K562 (cell line): ENCODE results near the gene UCKL1. TPM values are rescaled to one million over a fixed set of nuclear protein-coding genes. Genes with fewer than 3 reads are reported as not detected.

ENCODE experiments used
- BRD9 ChIP-seq: fragments of 450-650 bp; IDR thresholded peaks from 2 replicates; pipeline ENCODE4 v1.6.1; 2018; ENCODE audit warnings: low read depth; ENCODE audit not compliant: partially characterized antibody
- DACH1 ChIP-seq: fragments of 450-650 bp; IDR thresholded peaks from 2 replicates; pipeline ENCODE4 v1.6.1; 2018; ENCODE audit not compliant: partially characterized antibody
- EWSR1 ChIP-seq: fragments of 450-650 bp; IDR thresholded peaks from 2 replicates; pipeline ENCODE4 v1.6.1; 2018; ENCODE audit warnings: borderline replicate concordance, mild to moderate bottlenecking, low read depth, moderate library complexity; ENCODE audit not compliant: partially characterized antibody
- HDGF ChIP-seq: fragments of 450-650 bp; IDR thresholded peaks from 2 replicates; pipeline ENCODE4 v1.6.1; 2016
- HNRNPL ChIP-seq: fragments of 200-400 bp; formaldehyde crosslinking; IDR thresholded peaks from 2 replicates; pipeline ENCODE4 v1.6.1; 2017; ENCODE audit warnings: low read depth, mild to moderate bottlenecking, low read length
- JUNB ChIP-seq: fragments of 450-650 bp; formaldehyde crosslinking; conservative IDR thresholded peaks from 2 replicates; pipeline ENCODE4 v1.4.0; 2020; ENCODE audit warnings: mild to moderate bottlenecking
- MEIS2 ChIP-seq: fragments of 450-650 bp; IDR thresholded peaks from 2 replicates; pipeline ENCODE4 v1.6.1; 2014; ENCODE audit warnings: mild to moderate bottlenecking; ENCODE audit not compliant: partially characterized antibody
- NELFE ChIP-seq: IDR thresholded peaks from 2 replicates; pipeline ENCODE4 v1.6.1; 2011; ENCODE audit warnings: mild to moderate bottlenecking; ENCODE audit not compliant: insufficient read depth, insufficient read length
- NFE2L1 ChIP-seq: fragments of 450-650 bp; IDR thresholded peaks from 2 replicates; pipeline ENCODE4 v1.6.1; 2016; ENCODE audit warnings: missing genetic modification characterization, low read depth, mild to moderate bottlenecking, missing compliant biosample characterization, moderate library complexity, borderline replicate concordance
- NR2F6 ChIP-seq: fragments of 450-650 bp; formaldehyde crosslinking; IDR thresholded peaks from 2 replicates; pipeline ENCODE4 v1.4.0; 2020; ENCODE audit warnings: mild to moderate bottlenecking
- PHF21A ChIP-seq: fragments of 450-650 bp; IDR thresholded peaks from 2 replicates; pipeline ENCODE4 v1.6.1; 2017; ENCODE audit warnings: low read depth, borderline replicate concordance
- RFX1 ChIP-seq: fragments of 450-650 bp; IDR thresholded peaks from 2 replicates; pipeline ENCODE4 v1.6.1; 2016; ENCODE audit warnings: mild to moderate bottlenecking, moderate library complexity
- SREBF1 ChIP-seq: fragments of 150-350 bp; IDR thresholded peaks from 2 replicates; pipeline ENCODE4 v1.6.1; 2014; ENCODE audit warnings: antibody characterized with exemption, low read depth, low read length, borderline replicate concordance
- TEAD4 ChIP-seq, 2 experiments: sonication (generic) in 1 of 2; formaldehyde crosslinking in 1 of 2; IDR thresholded peaks; 2 replicates each; pipeline versions ENCODE4 v1.6.1 to v1.8.0; 2012 to 2022; ENCODE audit warnings: borderline replicate concordance in 1 of 2, inconsistent platforms in 1 of 2, low read length in 1 of 2, mild to moderate bottlenecking in 1 of 2, missing genetic modification reagents in 1 of 2
- ZNF133 ChIP-seq: fragments of 250-450 bp; sonication (Bioruptor Pico); IDR thresholded peaks from 2 replicates; pipeline ENCODE4 v1.4.0; 2020; ENCODE audit warnings: mild to moderate bottlenecking
- ZNF253 ChIP-seq: fragments of 250-450 bp; sonication (Bioruptor Pico); conservative IDR thresholded peaks from 2 replicates; pipeline ENCODE4 v1.6.1; 2021; ENCODE audit warnings: mild to moderate bottlenecking
- ZNF311 ChIP-seq: fragments of 250-450 bp; sonication (Bioruptor Pico); IDR thresholded peaks from 2 replicates; pipeline ENCODE4 v1.4.0; 2020; ENCODE audit warnings: mild to moderate bottlenecking, moderate library complexity
- ZNF431 ChIP-seq: sonication (generic); formaldehyde crosslinking; IDR thresholded peaks from 2 replicates; pipeline ENCODE4 v1.8.0; 2022; ENCODE audit warnings: mild to moderate bottlenecking, missing genetic modification reagents
- ZNF76 ChIP-seq: fragments of 250-450 bp; sonication (Bioruptor Pico); IDR thresholded peaks from 2 replicates; pipeline ENCODE4 v1.4.0; 2020; ENCODE audit warnings: mild to moderate bottlenecking, moderate library complexity, borderline replicate concordance
- ZNF766 ChIP-seq: fragments of 200-800 bp; sonication (Bioruptor generic); conservative IDR thresholded peaks from 2 replicates; pipeline ENCODE4 v1.6.1; 2016; ENCODE audit warnings: missing genetic modification characterization, missing compliant biosample characterization
- ZSCAN29 ChIP-seq: fragments of 450-650 bp; IDR thresholded peaks from 2 replicates; pipeline ENCODE4 v1.6.1; 2017
- polyA plus RNA-seq, 8 experiments: library from polyadenylated mRNA; depleted of rRNA in 4 of 8; stranded (reverse) in 5 of 8; unstranded in 3 of 8; fragments of >200 nt; fragmentation: Nextera tagmentation in 2 of 8; fragmentation: Illumina TruSeq in 1 of 8; extraction: Ambion mirVana in 2 of 8; extraction: Trizol in 1 of 8; gene quantifications; 2 replicates each; pipeline versions ENCODE4 v1.2.1 to v1.2.3, GENCODE V29; 2011 to 2014; ENCODE audit warnings: inconsistent platforms in 1 of 8, missing spikeins in 1 of 8
- total RNA-seq, 7 experiments: library from RNA; depleted of rRNA in 6 of 7; stranded (reverse); fragments of >200 nt in 6 of 7; fragmentation: Illumina TruSeq in 2 of 7; extraction: Trizol in 2 of 7; gene quantifications; 2 replicates each; pipeline versions ENCODE4 v1.2.1 to v1.2.3, GENCODE V29; 2011 to 2021; ENCODE audit warnings: low replicate concordance in 1 of 7
- TF ChIP-seq, protein P1 (sequence below): fragments of 450-650 bp; formaldehyde crosslinking; IDR thresholded peaks from 2 replicates; pipeline ENCODE4 v1.4.0; 2022; ENCODE audit warnings: missing genetic modification characterization
- TF ChIP-seq, protein P2 (sequence below): fragments of 250-450 bp; sonication (Bioruptor Pico); IDR thresholded peaks from 2 replicates; pipeline ENCODE4 v1.5.0; 2021
- TF ChIP-seq, protein P3 (sequence below): fragments of 250-450 bp; sonication (Bioruptor Pico); IDR thresholded peaks from 2 replicates; pipeline ENCODE4 v1.8.0; 2021; ENCODE audit warnings: moderate library complexity, mild to moderate bottlenecking, inconsistent platforms
- TF ChIP-seq, protein P4 (sequence below): fragments of 250-450 bp; sonication (Bioruptor Pico); IDR thresholded peaks from 2 replicates; pipeline ENCODE4 v1.4.0; 2020; ENCODE audit warnings: mild to moderate bottlenecking, moderate library complexity
- TF ChIP-seq, protein P5 (sequence below): sonication (generic); formaldehyde crosslinking; IDR thresholded peaks from 2 replicates; pipeline ENCODE4 v1.9.0; 2022; ENCODE audit warnings: mild to moderate bottlenecking, missing genetic modification reagents

Gene UCKL1
- total and polyA plus RNA-seq, 9 of the 15 experiments (the other 6 are each of a cell fraction or from before 2014, with no cell fraction given): 3.1 to 52.8 (median 24.2) TPM

DNA sequence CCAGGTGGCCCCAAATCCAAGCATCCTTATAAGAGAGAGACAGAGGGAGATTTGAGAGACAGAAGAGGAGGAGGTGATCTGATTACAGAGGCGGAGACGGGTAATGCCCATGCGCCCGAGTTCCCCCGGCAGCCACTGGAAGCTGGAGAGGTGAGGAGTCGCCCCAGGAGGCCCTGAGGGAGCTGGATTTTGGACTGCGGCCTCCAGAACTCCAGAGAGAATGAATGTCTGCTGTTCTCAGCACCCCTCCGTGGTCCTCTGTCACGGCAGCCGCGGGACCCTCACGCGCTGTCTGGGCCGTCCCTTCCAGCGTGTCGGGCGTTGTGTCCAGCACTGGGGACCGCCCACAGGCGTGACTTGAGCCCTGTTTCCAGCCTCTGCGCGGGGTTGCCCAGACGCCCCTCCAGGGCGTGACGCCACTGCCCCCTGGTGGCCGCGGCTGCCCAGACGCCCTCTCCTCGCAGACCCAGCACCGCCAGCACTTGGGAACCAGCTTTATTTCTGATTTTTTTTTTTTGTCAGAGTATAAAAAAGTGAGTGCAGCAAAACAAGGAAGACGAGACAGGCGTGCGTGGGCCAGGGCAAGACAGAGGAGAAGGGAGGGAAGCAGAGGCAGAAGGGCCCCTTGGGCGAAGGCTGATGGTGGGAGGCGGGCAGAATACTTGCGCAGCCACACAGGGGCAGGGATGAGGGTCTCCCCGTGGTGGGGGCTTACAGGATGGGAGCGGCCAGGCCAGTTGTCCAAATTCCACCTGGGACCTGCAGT lies 17.6 kb upstream of the UCKL1 start (continued):
- TF ChIP-seq ZNF766: no peak
- TF ChIP-seq, protein P1, sequence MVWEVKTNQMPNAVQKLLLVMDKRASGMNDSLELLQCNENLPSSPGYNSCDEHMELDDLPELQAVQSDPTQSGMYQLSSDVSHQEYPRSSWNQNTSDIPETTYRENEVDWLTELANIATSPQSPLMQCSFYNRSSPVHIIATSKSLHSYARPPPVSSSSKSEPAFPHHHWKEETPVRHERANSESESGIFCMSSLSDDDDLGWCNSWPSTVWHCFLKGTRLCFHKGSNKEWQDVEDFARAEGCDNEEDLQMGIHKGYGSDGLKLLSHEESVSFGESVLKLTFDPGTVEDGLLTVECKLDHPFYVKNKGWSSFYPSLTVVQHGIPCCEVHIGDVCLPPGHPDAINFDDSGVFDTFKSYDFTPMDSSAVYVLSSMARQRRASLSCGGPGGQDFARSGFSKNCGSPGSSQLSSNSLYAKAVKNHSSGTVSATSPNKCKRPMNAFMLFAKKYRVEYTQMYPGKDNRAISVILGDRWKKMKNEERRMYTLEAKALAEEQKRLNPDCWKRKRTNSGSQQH (CRISPR knock-in tag): no peak
- no peak for TF ChIP-seq MEIS2
- TF ChIP-seq, protein P2, sequence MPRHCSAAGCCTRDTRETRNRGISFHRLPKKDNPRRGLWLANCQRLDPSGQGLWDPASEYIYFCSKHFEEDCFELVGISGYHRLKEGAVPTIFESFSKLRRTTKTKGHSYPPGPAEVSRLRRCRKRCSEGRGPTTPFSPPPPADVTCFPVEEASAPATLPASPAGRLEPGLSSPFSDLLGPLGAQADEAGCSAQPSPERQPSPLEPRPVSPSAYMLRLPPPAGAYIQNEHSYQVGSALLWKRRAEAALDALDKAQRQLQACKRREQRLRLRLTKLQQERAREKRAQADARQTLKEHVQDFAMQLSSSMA (CRISPR knock-in tag): no peak
- no peak for TF ChIP-seq ZNF133 (CRISPR knock-in tag)
- peak; percentile 69; the same call in 1 of the 2 replicates for TF ChIP-seq HNRNPL
- TF ChIP-seq ZNF431 (CRISPR knock-in tag): no peak
- no peak for TF ChIP-seq ZNF76 (CRISPR knock-in tag)
- no peak for TF ChIP-seq NR2F6 (CRISPR knock-in tag)
- no peak for TF ChIP-seq BRD9
- no peak for TF ChIP-seq RFX1
- no peak for TF ChIP-seq JUNB (CRISPR knock-in tag)
- TF ChIP-seq HDGF: no peak
- no peak for TF ChIP-seq TEAD4 (IDR thresholded peaks at IDR 0.05; ENCODE audit: low read length)
- TF ChIP-seq TEAD4 (CRISPR knock-in tag; IDR thresholded peaks at IDR 0.05; ENCODE audit: borderline replicate concordance): no peak
- no peak for TF ChIP-seq PHF21A
- TF ChIP-seq SREBF1: no peak
- TF ChIP-seq ZNF311 (CRISPR knock-in tag): no peak
- TF ChIP-seq, protein P3, sequence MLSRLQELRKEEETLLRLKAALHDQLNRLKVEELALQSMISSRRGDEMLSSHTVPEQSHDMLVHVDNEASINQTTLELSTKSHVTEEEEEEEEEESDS (CRISPR knock-in tag): no peak
- no peak for TF ChIP-seq NELFE
- no peak for TF ChIP-seq NFE2L1 (tag)
- no peak for TF ChIP-seq ZNF253 (CRISPR knock-in tag)
- TF ChIP-seq ZSCAN29: no peak
- TF ChIP-seq DACH1: no peak
- TF ChIP-seq, protein P4, sequence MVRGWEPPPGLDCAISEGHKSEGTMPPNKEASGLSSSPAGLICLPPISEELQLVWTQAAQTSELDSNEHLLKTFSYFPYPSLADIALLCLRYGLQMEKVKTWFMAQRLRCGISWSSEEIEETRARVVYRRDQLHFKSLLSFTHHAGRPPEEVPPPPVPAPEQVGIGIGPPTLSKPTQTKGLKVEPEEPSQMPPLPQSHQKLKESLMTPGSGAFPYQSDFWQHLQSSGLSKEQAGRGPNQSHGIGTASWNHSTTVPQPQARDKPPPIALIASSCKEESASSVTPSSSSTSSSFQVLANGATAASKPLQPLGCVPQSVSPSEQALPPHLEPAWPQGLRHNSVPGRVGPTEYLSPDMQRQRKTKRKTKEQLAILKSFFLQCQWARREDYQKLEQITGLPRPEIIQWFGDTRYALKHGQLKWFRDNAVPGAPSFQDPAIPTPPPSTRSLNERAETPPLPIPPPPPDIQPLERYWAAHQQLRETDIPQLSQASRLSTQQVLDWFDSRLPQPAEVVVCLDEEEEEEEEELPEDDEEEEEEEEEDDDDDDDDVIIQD (CRISPR knock-in tag): no peak
- TF ChIP-seq EWSR1: no peak
- TF ChIP-seq, protein P5, sequence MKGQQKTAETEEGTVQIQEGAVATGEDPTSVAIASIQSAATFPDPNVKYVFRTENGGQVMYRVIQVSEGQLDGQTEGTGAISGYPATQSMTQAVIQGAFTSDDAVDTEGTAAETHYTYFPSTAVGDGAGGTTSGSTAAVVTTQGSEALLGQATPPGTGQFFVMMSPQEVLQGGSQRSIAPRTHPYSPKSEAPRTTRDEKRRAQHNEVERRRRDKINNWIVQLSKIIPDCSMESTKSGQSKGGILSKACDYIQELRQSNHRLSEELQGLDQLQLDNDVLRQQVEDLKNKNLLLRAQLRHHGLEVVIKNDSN (CRISPR knock-in tag): no peak
